SK-N-SH (cell line): Measurements from ENCODE around the gene ZNF610. TPM values are rescaled to one million over a fixed set of nuclear protein-coding genes. Genes with fewer than 3 reads are reported as not detected.
A peak's percentile ranks its signal among the peaks of the same experiment; 100 is the strongest.

Experiments
- CTCF ChIA-PET: fragments of 300-600, 350-600 bp; formaldehyde crosslinking; extraction: SDS; loops from one replicate; lab custom pipeline; 2021; lab: Yijun Ruan, JAX
- POLR2A ChIA-PET: fragments of 350-600 bp; sonication (Branson Sonifier 250); formaldehyde crosslinking; extraction: SDS; loops from one replicate; lab custom pipeline; 2020; ENCODE audit warnings: antibody characterized with exemption, inconsistent platforms; lab: Yijun Ruan, JAX
- DNase-seq: peaks from one replicate; pipeline ENCODE4 v3.0.0; 2012
- H2AFZ ChIP-seq: fragments of 200-600 bp; sonication (generic); 2 replicates; pipeline ENCODE4 v1.8.1; 2016; ENCODE audit warnings: antibody characterized with exemption, mild to moderate bottlenecking, low read depth
- H3F3A ChIP-seq: fragments of 200-600 bp; sonication (generic); replicated peaks from 2 replicates; pipeline ENCODE3; 2016; ENCODE audit warnings: antibody characterized with exemption, mild to moderate bottlenecking; ENCODE audit not compliant: insufficient read depth
- H3K27ac ChIP-seq, 2 experiments: fragments of 200-500 bp in 1 of 2; fragments of 200-600 bp in 1 of 2; sonication (Bioruptor generic) in 1 of 2; sonication (generic), shearing (Covaris generic) in 1 of 2; 2 replicates each; pipeline versions ENCODE4 v1.5.1 to v1.6.1; 2014 to 2016; ENCODE audit warnings: low read depth in 2 of 2, inconsistent platforms in 1 of 2, low read length in 1 of 2, mild to moderate bottlenecking in 1 of 2, mixed read lengths in 1 of 2
- H3K27me3 ChIP-seq: fragments of 200-600 bp; sonication (generic), shearing (Covaris generic); 2 replicates; pipeline ENCODE4 v1.6.1; 2016; ENCODE audit warnings: mixed run types; ENCODE audit not compliant: insufficient read depth
- H3K36me3 ChIP-seq, 2 experiments: fragments of 200-500 bp in 1 of 2; fragments of 200-600 bp in 1 of 2; sonication (Bioruptor generic) in 1 of 2; sonication (generic) in 1 of 2; replicated peaks in 1 of 2; 2 replicates each; pipeline versions ENCODE3 to v1.5.1; 2014 to 2016; ENCODE audit warnings: low read length in 1 of 2, mild to moderate bottlenecking in 1 of 2; ENCODE audit not compliant: insufficient read depth in 2 of 2, control insufficient read depth in 1 of 2
- H3K4me1 ChIP-seq, 2 experiments: fragments of 200-500 bp in 1 of 2; fragments of 200-600 bp in 1 of 2; sonication (Bioruptor generic) in 1 of 2; sonication (generic), shearing (Covaris generic) in 1 of 2; 2 replicates each; pipeline versions ENCODE4 v1.5.1 to v1.6.1; 2014 to 2016; ENCODE audit warnings: low read depth in 1 of 2, low read length in 1 of 2, mixed run types in 1 of 2; ENCODE audit not compliant: insufficient read depth in 2 of 2, control insufficient read depth in 1 of 2
- H3K4me2 ChIP-seq: fragments of 200-600 bp; sonication (generic), shearing (Covaris generic); 2 replicates; pipeline ENCODE4 v1.6.1; 2017; ENCODE audit warnings: mixed run types
- H3K4me3 ChIP-seq, 2 experiments: fragments of 200-500 bp in 1 of 2; fragments of 200-600 bp in 1 of 2; sonication (Bioruptor generic) in 1 of 2; sonication (generic), shearing (Covaris generic) in 1 of 2; 2 replicates each; pipeline versions ENCODE4 v1.5.1 to v1.8.1; 2014 to 2016; ENCODE audit warnings: low read depth in 2 of 2, inconsistent platforms in 1 of 2, low read length in 1 of 2, mild to moderate bottlenecking in 1 of 2, mixed read lengths in 1 of 2, moderate library complexity in 1 of 2
- H3K79me2 ChIP-seq: fragments of 200-600 bp; sonication (generic); 2 replicates; pipeline ENCODE4 v1.8.1; 2017; ENCODE audit warnings: mild to moderate bottlenecking; ENCODE audit not compliant: insufficient read depth
- H3K9ac ChIP-seq: fragments of 200-600 bp; sonication (generic); 2 replicates; pipeline ENCODE4 v1.6.1; 2017; ENCODE audit warnings: mixed run types
- H3K9me2 ChIP-seq: fragments of 200-600 bp; sonication (generic); 2 replicates; pipeline ENCODE4 v1.6.1; 2017; ENCODE audit warnings: mixed run types
- H3K9me3 ChIP-seq: fragments of 200-600 bp; sonication (generic); 2 replicates; pipeline ENCODE4 v1.6.1; 2017; ENCODE audit warnings: mixed run types, mild to moderate bottlenecking, moderate library complexity
- H4K20me1 ChIP-seq: fragments of 200-600 bp; sonication (generic); 2 replicates; pipeline ENCODE4 v1.6.1; 2017; ENCODE audit warnings: mild to moderate bottlenecking, mixed run types; ENCODE audit not compliant: insufficient read depth
- ELF1 ChIP-seq: IDR thresholded peaks from 2 replicates; pipeline ENCODE4 v1.4.0; 2012
- EP300 ChIP-seq, 2 experiments: IDR thresholded peaks; 2 replicates each; pipeline versions ENCODE4 v1.4.0 to v1.6.1; 2012; ENCODE audit warnings: borderline replicate concordance in 1 of 2, low read depth in 1 of 2, low read length in 1 of 2
- GABPA ChIP-seq: IDR thresholded peaks from 2 replicates; pipeline ENCODE4 v1.4.0; 2012; ENCODE audit warnings: low read depth, mild to moderate bottlenecking
- GATA2 ChIP-seq: sonication (generic); formaldehyde crosslinking; IDR thresholded peaks from 2 replicates; pipeline ENCODE4 v1.5.0; 2020; ENCODE audit warnings: mild to moderate bottlenecking, missing genetic modification reagents
- JUND ChIP-seq: IDR thresholded peaks from 2 replicates; pipeline ENCODE4 v1.4.0; 2012
- MAX ChIP-seq: IDR thresholded peaks from 2 replicates; pipeline ENCODE4 v1.4.0; 2012; ENCODE audit warnings: low read depth
- MEF2A ChIP-seq: IDR thresholded peaks from 2 replicates; pipeline ENCODE4 v1.4.0; 2012; ENCODE audit warnings: low read depth, borderline replicate concordance
- MXI1 ChIP-seq: IDR thresholded peaks from 2 replicates; pipeline ENCODE4 v1.6.1; 2012; ENCODE audit warnings: mild to moderate bottlenecking, low read depth, low read length, improper control_type of control experiment
- NFIC ChIP-seq: IDR thresholded peaks from 2 replicates; pipeline ENCODE4 v1.4.0; 2012; ENCODE audit warnings: borderline replicate concordance
- NRF1 ChIP-seq: IDR thresholded peaks from 2 replicates; pipeline ENCODE4 v1.6.1; 2012; ENCODE audit warnings: low read depth, mild to moderate bottlenecking, low read length
- PBX3 ChIP-seq: IDR thresholded peaks from 2 replicates; pipeline ENCODE4; 2012
- POLR2AphosphoS5 ChIP-seq: IDR thresholded peaks from 2 replicates; pipeline ENCODE4 v1.6.1; 2012; ENCODE audit warnings: low read depth, low read length
- RFX5 ChIP-seq: IDR thresholded peaks from 2 replicates; pipeline ENCODE4 v1.6.1; 2012; ENCODE audit warnings: mild to moderate bottlenecking, improper control_type of control experiment, low read length
- RXRA ChIP-seq: IDR thresholded peaks from 2 replicates; pipeline ENCODE4 v1.4.0; 2012; ENCODE audit warnings: low read depth, mild to moderate bottlenecking, borderline replicate concordance
- SIN3A ChIP-seq: IDR thresholded peaks from 2 replicates; pipeline ENCODE4 v1.6.1; 2012; ENCODE audit warnings: low read depth, mild to moderate bottlenecking, low read length, moderate library complexity, borderline replicate concordance
- SMC3 ChIP-seq: IDR thresholded peaks from 2 replicates; pipeline ENCODE4 v1.6.1; 2012; ENCODE audit warnings: low read depth, low read length, improper control_type of control experiment
- TAF1 ChIP-seq: IDR thresholded peaks from 2 replicates; pipeline ENCODE4 v1.6.1; 2012; ENCODE audit warnings: low read depth, mild to moderate bottlenecking, low read length, moderate library complexity, borderline replicate concordance
- TCF12 ChIP-seq: IDR thresholded peaks from 2 replicates; pipeline ENCODE4 v1.4.0; 2012
- ZBTB33 ChIP-seq: IDR thresholded peaks from 2 replicates; pipeline ENCODE4 v1.4.0; 2012; ENCODE audit warnings: low read depth, borderline replicate concordance
- WGBS: methylation state at CpG from one replicate; pipeline ENCODE4 v1.1.6; 2017; ENCODE audit warnings: low lambda C conversion rate; 5-methylcytosine and 5-hydroxymethylcytosine counted together
- polyA plus RNA-seq, 3 experiments: library from polyadenylated mRNA; depleted of rRNA; stranded (reverse); fragments of >200 nt; gene quantifications; 2 replicates each; pipeline ENCODE4 v1.2.3, GENCODE V29; 2012
- TF ChIP-seq, protein P1 (sequence below): IDR thresholded peaks from 2 replicates; pipeline ENCODE4 v1.4.0; 2012; ENCODE audit warnings: low read depth, borderline replicate concordance
- TF ChIP-seq, protein P2 (sequence below): fragments of 150-350 bp; IDR thresholded peaks from 2 replicates; pipeline ENCODE4 v1.6.1; 2016; ENCODE audit warnings: mild to moderate bottlenecking, low read depth, low read length

Gene ZNF610
- polyA plus RNA-seq, 1 of the 3 experiments (the other 2 are of a cell fraction): 1.9 TPM

DNA sequence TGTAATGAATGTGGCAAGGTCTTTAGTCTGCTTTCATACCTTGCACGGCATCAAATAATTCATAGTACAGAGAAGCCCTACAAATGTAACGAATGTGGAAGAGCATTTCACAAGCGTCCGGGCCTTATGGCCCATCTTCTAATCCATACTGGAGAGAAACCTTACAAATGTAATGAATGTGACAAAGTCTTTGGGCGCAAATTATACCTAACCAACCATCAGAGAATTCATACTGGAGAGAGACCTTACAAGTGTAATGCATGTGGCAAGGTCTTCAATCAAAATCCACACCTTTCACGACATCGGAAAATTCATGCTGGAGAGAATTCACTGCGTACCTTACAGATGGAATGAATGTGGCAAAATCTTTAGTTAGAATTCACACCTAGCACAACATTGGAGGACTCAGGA lies 30.4 kb downstream of the ZNF610 start:
- Histone ChIP-seq H4K20me1 (no peaks in the 10 kb centered on the region), H3K79me2 (peaks cover 11% of the 10 kb centered on the region), H3K36me3 (peaks cover 24 to 39% of the 10 kb centered on the region in 2 experiments), H3K4me3 (no peak overlapping the region; a peak in 1 of 4 replicates), H3K9me3 (peaks cover 14% of the 10 kb centered on the region), H2AFZ (no peak overlapping the region), H3K9ac (no peak overlapping the region), H3K9me2 (no peaks in the 10 kb centered on the region), H3K4me2 (no peak overlapping the region), H3K27ac (no peak overlapping the region), H3K27me3 (no peaks in the 10 kb centered on the region), H3F3A (peaks cover 5% of the 10 kb centered on the region), H3K4me1 (no peaks in the 10 kb centered on the region)
- 84% methylated on average over 8 of the region's 8 CpGs for WGBS
- POLR2A ChIA-PET: no interaction called here
- DNase-seq: no peak
- CTCF ChIA-PET: no interaction called here
- TF ChIP-seq JUND (no peak), SMC3 (no peak), GATA2 (no peak), ELF1 (no peak)

DNA sequence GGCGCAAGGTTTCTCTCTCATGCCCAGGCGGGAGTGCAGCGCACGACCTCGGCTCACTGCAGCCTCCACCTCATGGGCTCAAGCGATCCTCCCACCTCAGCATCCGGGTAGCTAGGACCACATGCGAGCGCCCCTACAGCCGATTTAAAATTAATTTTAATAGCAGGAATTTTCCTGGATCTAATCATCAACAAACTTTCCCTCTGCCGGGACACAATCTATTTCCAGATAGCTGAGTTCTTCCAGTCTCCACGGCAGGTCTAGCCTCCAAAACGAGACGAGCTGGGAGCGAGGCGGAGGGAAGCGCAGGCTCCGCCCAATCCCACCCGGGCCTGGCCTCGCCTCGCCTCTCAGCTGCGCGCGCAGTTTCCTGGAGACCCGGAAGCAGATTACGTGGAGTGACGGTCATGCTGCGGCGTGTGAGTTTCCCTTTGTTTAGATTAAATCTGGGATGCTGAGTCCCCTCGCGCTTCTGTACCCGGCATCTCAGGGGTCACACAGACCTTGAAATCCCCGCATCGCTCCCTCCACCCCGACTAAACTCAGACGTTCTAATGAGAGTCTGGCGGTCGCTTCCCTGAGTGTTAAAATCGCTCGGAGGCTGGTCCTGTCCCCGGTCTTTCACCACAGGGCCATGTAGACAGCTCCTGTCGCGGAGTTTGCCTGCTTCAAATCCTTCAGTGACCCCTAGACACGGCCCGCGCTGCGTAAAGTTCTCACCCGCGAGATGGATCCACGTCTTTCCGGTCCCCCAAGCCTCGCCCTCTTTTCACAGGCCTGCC lies 33.7 kb downstream of the ZNF610 start, which contains the start of gene ZNF880:
Gene ZNF880, plus strand, starts transcription at position 365 of the 782 bp plus-strand sequence. Its CDS starts 43 bp downstream, at position 408.
- H3F3A ChIP-seq: peaks cover 5% of the 10 kb centered on the region
- H2AFZ ChIP-seq: peak within 1 kb of the TSS; percentile 92
- CTCF ChIA-PET: interaction anchor here (1.1 kb wide), 1 partner anchor 26 kb away, joined by 3 read pairs; no protein-coding TSS in a partner anchor
- H3K9me2 ChIP-seq: no peaks in the 10 kb centered on the region
- H3K4me2 ChIP-seq: peak within 1 kb of the TSS; percentile 73
- no peaks in the 10 kb centered on the region for H3K4me1 ChIP-seq
- H3K27ac ChIP-seq: peak within 1 kb of the TSS; percentile 93 to 94
- H3K4me3 ChIP-seq: peak within 1 kb of the TSS; percentile 62 to 78
- H3K27me3 ChIP-seq: no peaks in the 10 kb centered on the region
- no peaks in the 10 kb centered on the region for H4K20me1 ChIP-seq
- peak; percentile 93 for DNase-seq
- peaks cover 9% of the 10 kb centered on the region for H3K9me3 ChIP-seq
- H3K9ac ChIP-seq: peak within 1 kb of the TSS; percentile 84
- WGBS: 6% methylated on average over 46 of the region's 52 CpGs
- H3K79me2 ChIP-seq: peaks cover 20% of the 10 kb centered on the region
- peaks cover 18 to 48% of the 10 kb centered on the region in 2 experiments for H3K36me3 ChIP-seq
- POLR2A ChIA-PET: interaction anchor here (0.9 to 1.4 kb wide), 5 partner anchors 27 to 157 kb away, joined by 3 to 9 read pairs (median 4); partner anchors contain the start of genes ZNF528, ZNF578, ZNF610 and ZNF808
- no peak for TF ChIP-seq EP300 (IDR thresholded peaks at IDR 0.05; ENCODE audit: borderline replicate concordance in 1 of 2, low read depth in 1 of 2, low read length in 1 of 2)
- TF ChIP-seq TCF12: no peak
- TF ChIP-seq NFIC: no peak
- TF ChIP-seq, protein P1, sequence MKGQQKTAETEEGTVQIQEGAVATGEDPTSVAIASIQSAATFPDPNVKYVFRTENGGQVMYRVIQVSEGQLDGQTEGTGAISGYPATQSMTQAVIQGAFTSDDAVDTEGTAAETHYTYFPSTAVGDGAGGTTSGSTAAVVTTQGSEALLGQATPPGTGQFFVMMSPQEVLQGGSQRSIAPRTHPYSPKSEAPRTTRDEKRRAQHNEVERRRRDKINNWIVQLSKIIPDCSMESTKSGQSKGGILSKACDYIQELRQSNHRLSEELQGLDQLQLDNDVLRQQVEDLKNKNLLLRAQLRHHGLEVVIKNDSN: no peak
- peak; percentile 80 for TF ChIP-seq MAX
- TF ChIP-seq PBX3: peak; percentile 20; the same call in 1 of the 2 replicates
- peak; percentile 84 for TF ChIP-seq POLR2AphosphoS5
- peak; percentile 65 for TF ChIP-seq TAF1
- TF ChIP-seq ZBTB33: 0 out of 2 replicates have a peak, but pooled peaks have one; percentile 31
- TF ChIP-seq RFX5: 0 out of 2 replicates have a peak, but pooled peaks have one; percentile 22
- TF ChIP-seq ELF1: peak; percentile 83
- TF ChIP-seq, protein P2, sequence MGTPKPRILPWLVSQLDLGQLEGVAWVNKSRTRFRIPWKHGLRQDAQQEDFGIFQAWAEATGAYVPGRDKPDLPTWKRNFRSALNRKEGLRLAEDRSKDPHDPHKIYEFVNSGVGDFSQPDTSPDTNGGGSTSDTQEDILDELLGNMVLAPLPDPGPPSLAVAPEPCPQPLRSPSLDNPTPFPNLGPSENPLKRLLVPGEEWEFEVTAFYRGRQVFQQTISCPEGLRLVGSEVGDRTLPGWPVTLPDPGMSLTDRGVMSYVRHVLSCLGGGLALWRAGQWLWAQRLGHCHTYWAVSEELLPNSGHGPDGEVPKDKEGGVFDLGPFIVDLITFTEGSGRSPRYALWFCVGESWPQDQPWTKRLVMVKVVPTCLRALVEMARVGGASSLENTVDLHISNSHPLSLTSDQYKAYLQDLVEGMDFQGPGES: no peak
- TF ChIP-seq RXRA: no peak
- no peak for TF ChIP-seq MEF2A
- TF ChIP-seq NRF1: peak; percentile 70
- TF ChIP-seq GABPA: peak; percentile 79
- TF ChIP-seq MXI1: peak; percentile 90
- TF ChIP-seq SIN3A: no peak
